GM21786 (cell line): ENCODE results near the gene ATXN7L1.
"Not testable (repeated sequence)": the region's sequence is repeated elsewhere in the genome, so short reads cannot be mapped to it uniquely, and the experiment has no call there.

Experiments
- ATAC-seq: cut with Tn5 transposase; IDR thresholded peaks from one replicate; pipeline ENCODE4 v1.9.1; 2021; ENCODE audit not compliant: unreplicated experiment

Gene ATXN7L1

DNA sequence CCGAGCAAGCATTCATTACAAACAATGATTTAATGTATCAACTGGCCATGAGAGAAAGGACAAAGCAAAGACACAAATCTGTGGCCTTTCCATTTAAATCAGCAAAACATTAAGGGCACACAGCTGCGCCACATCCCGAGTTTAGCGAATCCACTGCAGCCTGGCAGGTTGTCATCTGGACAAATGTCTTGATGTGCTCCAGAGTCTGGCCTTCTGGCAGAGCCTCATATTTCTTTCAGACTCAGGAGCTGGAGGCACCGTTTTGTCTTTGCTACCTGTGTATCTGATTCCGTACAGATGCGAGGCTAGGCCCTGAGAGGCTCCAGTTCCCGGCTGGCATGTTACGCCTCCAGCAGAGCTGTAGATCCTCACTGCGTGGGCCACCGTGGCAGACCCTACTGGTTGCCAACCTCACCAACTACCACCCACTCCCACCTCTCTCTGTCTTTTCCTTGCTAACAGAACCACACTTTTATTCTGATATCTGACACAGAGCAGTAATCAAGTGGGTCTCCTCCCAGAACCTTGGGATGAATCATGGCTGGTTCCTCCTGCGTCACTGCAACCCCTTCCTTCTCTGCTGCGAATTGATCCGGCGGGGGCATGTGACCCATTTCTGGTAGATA lies 254.2 kb downstream of the ATXN7L1 start:
- ATAC-seq = no peak

DNA sequence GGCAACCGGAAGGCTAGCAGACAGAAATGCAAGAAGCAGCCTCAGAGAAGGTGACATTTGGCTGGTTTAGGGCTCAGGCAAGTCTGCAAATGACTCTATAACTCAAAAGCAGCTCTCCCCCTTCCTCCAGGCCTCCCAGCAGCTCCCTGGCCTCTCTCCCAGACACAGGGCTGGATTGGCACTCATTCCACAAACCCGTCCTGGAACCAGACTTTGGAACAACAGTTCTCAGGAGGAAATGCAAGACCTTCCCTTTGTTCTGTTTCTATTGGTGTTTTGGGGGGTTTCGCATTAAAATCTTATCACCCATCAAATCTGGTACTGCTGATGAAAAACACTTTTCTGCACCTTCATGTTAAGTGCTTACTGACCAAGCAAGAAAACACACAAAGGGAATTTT lies 254.8 kb downstream of the ATXN7L1 start:
- ATAC-seq = no peak

DNA sequence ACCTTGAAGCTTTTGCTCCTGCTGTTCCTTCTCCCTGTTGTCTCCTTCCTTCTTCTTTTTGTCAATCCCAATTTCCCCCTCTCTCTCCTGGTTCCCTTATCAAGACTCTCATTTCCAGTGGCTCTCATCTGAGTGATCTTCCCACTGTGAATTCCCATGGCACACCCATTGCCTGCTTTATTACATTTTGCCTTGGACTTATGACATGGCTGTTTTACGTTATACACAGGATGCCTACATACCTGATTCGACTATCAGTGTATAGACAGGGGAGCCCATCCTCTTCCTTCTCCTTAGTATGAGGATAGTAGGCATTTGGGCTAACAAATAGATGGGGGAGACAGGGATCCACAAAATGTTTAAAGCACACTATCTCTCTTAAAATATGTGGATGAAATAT lies 255.2 kb downstream of the ATXN7L1 start:
- no peak for ATAC-seq

DNA sequence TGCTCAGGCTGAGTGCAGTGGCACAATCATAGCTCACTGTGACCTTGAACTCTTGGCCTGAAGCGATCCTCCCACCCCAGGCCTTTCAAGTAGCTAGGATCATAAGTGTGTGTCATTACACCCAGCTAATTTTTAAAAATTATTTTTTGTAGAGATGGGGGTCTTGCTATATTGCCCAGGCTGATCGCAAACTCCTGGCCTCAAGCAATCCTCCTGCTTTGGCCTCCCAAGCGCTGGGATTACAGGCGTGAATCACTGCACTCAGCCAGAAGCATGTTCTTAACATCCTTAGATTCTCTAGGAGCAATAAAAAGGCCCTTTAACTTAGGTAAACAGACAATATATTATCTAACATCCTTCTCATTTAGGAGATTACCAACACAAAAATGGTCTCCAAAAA lies 256.8 kb downstream of the ATXN7L1 start:
- ATAC-seq = no peak

DNA sequence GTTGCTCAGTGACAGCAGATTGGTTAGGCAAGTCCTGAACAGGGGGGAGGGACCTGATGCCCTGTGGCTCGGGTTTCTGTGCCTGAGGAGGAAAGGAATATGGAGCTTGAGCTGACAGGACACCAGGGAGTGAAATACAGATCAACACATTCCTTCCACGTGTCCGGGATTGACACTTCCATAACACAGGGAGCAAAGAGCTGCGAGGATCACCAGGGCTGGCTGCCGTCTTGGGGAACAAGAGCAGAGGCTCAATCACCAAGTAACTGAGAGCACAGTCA lies 258.4 kb downstream of the ATXN7L1 start:
- ATAC-seq = no peak

DNA sequence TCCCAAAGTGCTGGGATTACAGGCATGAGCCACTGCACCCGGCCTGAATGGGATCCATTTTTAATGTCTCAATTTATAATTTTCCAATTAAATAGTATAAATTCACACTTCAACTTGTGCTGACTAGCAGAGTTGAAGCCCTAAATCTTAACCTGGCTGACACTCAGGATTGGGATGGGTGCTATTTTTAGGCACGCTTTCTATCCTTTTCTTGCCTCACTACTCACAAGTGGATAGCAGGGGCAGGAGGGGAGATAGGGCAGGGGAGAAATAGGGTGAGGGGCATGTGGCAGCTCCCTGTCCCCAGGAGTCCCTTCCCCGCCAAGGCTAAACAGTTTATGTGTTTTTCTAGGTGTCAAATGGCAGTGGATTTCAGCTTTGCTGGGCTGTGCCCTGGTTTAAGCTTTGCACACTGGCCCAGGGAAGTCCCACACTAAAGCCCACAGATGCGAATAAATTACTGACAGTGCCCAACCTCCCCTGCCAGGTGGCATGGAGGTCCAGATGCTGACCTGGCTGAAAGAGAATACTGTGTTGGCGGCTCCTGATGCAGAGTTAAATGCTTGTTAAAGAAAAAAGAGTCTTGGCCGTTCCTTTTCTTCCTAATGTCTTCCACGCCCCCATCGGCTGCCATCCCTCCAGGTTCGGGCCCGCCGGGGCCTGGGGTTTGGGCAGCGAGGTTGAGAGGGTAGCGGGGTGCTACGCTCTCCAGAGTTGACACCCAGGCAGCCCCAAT lies 259.0 kb downstream of the ATXN7L1 start:
- no peak for ATAC-seq

DNA sequence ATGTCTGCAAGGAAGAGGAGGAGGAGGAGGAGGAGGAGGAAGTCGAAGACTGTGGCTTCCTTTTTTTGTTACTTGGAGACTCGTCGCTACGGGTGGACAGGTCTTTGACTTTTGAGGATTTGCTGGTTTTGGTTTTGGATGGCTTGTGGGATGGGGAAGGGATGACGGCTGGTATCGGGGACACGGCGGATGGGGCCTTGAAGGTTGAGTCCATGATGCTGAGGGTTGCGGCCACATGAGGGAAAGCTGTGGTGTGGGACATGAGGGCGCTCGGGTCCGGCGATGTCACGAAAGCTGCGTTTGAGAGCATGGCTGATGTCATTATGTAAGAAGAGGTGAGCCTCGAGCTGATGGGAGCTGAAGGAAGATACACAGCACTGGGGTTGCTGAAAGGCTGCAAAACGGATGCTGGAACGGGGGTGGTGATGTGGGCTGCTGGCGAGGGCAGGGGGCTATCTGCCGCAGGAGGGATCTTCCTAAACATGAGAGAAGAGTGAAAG lies 262.0 kb downstream of the ATXN7L1 start:
- ATAC-seq = no peak

DNA sequence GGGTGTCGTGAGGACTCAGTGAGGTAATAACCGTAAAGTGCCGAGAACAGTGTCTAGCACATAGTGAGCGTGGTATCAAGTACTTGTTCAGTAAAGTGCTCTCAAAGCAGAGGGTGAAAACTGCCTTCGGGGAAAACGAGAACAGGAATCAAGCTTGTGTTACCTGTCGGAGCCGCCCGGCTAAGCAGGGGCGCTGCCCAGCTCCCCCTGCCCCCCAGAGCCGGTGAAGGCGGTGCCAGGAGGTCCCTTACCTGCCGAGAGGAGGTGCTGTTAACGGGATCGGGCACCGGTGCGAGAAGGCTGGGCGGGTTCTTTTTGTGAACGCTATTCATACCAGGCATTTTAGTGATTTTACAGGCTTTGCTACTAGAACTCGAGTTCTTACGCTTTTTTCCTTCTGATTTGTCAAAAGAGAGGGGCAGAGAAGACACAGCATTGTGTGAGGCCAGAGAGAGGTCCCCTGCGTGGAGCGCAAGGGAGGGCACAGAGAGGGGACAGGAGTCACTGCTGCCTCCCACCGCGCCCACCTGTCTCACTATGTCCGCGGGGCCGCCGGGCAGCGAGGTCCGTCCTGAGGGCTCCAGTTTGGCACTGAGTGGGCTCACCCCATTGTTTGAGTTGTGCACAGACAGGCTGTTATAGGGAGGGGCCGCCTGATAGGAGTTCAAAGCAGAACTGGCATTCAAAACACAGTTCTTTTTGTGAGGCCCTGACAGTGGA lies 262.6 kb downstream of the ATXN7L1 start:
- ATAC-seq = no peak

DNA sequence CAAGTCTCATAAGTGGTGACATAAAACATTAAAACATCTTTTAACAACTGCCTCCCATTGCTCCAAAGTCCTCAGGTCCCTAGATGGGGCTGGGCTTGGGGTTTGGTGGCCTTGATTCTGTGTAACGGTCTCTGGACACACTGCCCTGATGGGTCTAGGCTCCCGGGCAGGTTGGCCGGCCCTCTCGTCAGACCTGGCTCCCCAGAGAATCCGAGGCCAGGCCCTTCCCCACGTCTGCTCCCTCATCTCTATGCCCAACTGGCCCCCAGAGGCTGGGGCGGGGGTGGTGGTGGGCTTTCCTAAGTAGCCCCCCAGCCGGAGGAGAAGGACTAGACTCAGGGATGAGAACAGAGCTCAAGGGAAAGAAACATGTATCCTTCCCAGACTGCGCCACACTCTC lies 263.6 kb downstream of the ATXN7L1 start:
- no peak for ATAC-seq

DNA sequence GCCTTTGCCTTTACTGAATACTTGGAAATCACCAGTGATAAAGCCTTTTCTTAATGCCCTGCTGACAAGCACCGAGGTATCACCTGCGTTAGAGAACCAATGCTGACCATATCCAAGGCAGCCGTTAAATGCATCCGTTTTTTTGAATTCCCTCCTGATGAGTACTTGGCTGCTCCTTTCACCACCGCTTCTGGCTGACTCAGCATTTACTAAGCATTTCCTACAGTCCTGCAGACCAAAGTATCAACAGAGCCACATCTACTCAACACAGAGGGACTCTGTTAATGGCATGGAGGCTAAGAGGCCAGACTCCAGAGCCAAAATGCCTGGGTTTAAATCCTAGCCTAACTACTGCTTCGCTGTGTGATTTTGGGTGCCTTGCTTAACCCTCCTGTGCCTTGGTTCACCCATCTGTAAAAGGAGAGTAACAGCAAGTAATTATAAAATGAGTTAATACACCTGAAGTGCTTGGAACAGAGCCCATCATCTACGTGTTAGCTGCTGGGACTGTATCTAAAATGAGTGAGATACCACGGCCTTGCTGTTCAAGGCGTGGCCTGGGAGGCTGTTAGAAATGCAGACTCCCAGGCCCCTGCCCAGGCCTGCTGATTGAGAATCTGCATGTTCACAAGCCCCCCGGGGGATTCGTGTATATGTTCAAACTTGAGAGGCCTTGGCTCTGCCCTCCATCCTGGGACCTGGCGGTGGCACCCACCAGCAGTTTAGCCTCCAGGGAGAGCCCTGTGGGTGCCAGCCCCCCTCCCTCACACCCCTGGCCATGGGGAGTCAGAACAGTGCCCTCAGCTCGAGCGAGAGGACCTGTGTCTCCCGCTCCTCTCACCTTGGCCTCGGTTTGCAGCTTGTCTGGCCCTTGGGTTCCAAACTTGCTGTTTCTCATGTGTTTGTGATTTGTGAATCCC lies 264.3 kb downstream of the ATXN7L1 start:
- no peak for ATAC-seq

DNA sequence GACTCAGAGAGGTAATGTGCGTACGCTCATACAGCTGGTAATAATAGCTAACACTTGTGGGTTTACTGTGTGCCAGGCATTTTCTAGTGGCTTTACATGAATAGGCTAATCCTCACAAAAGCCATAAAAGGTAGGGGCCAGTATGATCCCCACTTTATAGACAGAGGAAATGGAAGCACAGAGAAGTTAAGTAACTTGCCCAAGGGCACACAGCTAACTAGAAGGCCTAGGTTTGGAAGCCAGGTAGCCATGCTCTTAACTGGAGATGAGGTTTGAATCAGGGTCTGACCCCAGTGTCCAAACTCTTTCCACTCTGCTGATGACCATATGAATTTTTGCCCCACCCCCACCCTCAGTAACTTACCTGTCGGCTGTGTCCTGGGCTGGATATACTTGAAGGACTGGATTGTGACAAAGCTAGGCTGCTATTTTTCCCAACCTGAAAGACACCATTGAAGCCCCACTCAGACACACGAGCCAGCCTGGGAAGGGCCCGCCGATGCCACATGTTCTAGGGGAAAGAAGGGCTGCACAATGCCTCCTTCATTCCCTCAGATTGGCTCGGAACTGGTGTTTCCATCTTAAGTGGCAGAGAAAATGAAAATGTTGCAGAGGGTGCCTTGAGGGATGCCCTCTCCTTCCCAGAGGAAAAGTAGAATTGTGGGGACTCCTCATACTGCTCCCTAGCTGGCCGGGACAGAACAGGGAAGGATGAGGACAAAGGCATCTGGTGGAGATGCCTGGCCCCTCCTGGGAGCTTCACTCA lies 266.1 kb downstream of the ATXN7L1 start:
- ATAC-seq = no peak

DNA sequence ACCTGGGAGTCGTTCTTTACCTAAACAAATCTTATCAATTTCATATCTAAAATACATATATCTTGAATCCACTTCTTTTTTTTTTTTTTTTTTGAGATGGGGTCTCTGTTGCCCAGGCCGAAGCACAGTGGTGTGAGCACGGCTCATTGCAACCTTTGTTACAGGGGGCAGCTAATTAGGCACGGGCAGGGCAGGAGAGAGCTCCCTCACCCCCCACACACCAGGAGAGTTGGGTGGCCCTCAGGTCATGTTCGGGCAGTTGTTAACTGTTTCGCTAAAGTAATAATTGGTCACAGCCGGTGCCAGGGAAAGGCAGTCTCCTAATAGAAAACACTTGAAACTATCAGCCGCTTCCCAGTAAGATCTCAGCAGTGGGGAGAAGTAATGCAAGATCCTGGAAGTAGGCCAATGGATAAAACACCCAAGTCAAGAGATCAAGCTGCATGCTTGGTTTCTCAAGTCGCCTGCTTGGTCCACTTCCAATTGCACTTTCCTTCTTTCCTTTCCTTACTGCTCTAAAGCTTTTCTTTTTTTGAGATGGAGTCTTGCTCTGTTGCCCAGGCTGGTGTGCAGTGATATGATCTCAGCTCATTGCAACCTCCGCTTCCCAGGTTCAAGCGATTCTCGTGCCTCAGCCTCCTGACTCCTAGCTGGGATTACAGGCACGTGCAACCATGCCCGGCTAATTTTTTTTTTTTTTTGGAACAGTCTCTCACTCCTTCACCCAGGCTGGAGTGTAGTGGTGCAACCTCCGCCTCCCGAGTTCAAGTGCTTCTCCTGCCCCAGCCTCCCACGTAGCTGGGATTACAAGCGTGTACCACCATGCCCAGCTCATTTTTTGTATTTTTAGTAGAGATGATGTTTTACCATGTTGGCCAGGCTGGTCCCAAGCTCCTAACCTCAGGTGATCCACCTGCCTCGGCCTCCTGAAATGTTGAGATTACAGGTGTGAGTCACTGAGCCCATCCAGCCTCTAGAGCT lies 273.8 kb downstream of the ATXN7L1 start:
- no peak for ATAC-seq

DNA sequence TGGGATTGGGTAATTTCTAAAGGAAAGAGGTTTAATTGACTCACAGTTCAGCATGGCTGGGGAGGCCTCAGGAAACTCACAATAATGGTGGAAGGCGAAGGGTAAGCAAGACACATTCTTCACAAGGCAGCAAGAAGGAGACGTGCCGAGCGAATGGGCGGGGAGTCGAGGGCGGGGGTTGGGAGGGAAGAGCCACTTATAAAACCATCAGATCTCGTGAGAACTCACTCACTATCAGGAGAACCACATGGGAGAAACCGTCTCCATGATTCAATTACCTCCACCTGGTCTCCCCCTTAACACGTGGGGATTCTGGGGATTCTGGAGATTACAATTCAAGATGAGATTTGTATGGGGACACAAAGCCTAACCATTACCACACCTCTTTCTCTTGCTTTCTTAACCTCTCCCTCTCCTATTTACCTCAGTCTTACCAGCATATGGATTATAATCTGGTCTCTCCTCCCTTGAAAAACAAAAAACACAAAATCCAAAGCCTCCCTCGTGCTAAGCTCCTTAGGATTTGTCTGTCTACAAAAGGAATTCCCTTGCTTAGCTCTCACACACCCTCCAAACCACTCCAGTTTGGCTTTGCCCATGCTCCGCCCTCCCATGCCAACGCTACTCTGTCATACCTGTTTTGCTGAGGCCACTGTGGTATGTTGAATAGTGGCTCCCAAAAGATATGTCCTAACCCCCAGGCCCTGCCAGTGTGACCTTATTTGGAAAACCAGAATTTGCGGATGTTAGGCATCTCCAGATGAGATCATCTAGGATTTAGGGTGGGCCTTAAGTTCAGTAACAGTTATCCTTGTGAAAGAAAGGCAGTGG lies 275.5 kb downstream of the ATXN7L1 start:
- no peak for ATAC-seq

DNA sequence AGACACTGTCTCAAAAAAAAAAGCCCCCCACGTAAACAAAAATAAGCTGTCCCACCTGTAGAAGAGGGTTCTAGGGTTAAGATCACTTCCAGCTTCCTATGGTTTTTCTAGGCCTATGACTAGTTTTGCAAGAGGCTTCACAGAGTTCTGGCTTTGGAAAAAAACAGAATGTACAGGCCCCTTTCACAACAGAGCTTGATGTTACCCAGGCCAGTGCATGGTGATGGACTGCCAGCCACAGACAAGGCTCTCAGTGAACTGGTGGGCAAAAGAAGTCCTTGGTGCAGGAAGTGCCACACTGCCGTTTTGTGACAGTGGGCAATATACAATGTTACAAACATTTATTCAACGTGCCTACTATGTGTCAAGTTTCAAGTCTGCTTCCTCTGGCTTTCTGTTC lies 276.8 kb downstream of the ATXN7L1 start:
- no peak for ATAC-seq

DNA sequence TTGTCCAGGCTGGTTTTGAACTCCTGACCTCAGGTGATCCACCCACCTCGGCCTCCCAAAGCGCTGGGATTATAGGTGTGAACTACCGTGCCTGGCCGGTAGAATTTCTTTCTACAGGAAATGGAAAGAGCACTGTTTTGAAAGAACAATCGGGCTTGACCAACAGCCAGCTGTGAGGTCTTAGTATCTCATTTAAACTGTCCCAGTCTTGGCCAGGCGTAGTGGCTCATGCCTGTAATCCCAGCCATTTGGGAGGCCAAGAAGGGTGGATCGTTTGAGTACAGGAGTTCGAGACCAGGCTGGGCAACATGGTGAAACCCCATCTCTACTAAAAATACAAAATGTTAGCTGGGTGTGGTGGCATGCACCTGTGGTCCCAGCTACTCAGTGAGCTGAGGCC lies 277.3 kb downstream of the ATXN7L1 start:
- not testable (repeated sequence) for ATAC-seq

DNA sequence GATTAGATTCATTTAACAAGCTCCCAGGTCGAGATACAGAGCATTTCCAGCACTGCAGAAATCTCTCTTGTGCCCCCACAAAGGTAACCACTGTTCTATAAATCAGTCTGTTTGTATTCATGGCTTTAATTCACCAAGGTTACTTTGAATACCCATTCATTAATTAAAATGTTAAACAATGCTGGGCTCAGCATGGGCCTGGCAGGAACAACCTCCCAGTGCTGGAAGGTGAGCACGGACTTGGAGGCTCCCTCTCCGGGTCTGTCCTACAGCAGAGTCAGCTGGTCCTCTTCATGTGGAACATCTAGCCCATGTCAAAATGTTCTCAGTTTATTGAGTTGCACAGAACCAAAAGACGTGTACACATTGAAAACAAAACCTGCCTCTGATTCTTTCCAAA lies 279.5 kb downstream of the ATXN7L1 start:
- no peak for ATAC-seq

DNA sequence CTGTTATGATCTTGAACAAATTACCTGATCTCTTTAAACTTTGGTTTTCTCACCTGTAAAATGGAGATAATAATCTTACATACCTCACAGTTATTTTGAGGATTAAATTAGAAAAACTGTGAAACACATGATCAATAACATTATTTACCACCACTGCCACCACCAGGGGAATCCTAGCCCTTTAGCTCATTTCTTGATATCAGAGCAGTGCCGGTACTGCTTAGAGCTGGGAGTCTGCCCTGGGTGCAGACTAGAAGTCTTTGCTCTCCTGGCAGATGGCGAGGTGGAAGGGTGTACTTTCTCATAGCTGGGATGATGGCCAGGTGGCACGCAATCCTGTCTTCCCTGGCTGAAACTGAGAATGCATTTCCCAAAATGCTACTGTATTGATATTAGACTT lies 282.4 kb downstream of the ATXN7L1 start:
- no peak for ATAC-seq

DNA sequence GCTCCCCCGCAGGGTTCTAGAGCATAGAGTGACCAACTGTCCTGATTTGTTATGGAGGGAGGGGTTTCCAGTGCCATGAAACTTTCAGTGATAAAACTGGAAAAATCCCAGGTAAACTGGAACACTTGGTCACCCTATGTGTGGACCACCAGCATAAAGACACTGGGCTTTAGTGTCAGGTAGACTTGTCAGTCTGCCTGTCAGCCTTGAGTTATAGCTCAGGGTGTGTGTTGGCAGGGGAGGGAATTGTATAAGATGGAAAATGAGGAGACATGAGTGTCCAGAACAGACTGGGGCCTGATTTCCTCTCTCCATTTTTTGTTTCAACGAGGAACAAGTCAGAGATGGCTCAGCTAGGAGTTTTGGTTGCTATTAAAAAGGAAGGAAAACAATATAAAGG lies 284.9 kb downstream of the ATXN7L1 start:
- no peak for ATAC-seq
